Raji (cell line): ENCODE measurements around the gene STXBP1.

Source experiments
- POLR2A ChIP-seq: IDR thresholded peaks from 2 replicates; pipeline ENCODE4 v1.6.1; 2011; ENCODE audit warnings: low read depth, low read length, control low read depth; ENCODE audit not compliant: insufficient read depth

The STXBP1 gene

DNA sequence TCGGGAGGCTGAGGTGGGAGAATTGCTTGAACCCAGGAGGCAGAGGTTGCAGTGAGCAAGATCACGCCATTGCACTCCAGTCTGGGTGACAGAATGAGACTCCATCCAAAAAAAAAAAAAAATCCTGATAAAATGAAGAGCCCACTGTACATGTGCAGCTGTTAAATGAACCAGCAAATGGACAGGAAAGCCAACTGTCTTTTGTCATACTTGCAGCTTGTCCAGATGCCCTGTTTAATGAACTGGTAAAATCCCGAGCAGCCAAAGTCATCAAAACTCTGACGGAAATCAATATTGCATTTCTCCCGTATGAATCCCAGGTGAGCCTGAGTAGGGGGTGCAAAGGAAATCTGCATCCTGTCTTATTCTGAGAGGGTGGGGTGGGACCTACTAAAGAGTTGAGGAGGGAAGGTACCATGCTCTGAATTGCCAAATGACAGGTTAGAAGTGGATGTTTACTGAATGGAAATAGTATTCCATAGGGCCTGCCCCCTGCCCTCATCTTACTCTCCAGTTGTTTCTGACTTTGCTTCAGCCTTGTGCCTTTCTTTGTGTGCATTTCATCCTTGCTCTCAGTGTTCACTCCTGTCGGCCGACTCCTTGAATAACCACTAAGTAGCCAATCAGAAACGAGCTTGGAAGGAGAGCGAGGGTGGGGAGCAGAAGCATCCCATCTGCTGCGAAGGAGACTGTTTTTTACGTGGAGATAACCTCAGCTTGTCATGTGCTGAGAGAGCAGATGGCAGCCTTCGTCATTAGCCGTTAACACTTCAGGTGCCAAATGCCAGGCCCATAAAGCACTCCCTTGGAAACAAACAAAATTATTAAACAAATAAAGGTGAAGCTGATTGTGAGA lies 49.0 kb downstream of the STXBP1 start:
- no peak for TF ChIP-seq POLR2A

- TF ChIP-seq POLR2A, result no peak
These were observed 50.5 kb downstream of the STXBP1 start for GRCh38 chr9:127662617-127663016.

- TF ChIP-seq POLR2A, result no peak
These were observed 52.2 kb downstream of the STXBP1 start for GRCh38 chr9:127664324-127664677.

GRCh38 chr9:127664678-127665507 lies 52.8 kb downstream of the STXBP1 start:
- no peak for TF ChIP-seq POLR2A

- TF ChIP-seq POLR2A, result no peak
These were observed 55.2 kb downstream of the STXBP1 start for GRCh38 chr9:127667127-127667844.

DNA sequence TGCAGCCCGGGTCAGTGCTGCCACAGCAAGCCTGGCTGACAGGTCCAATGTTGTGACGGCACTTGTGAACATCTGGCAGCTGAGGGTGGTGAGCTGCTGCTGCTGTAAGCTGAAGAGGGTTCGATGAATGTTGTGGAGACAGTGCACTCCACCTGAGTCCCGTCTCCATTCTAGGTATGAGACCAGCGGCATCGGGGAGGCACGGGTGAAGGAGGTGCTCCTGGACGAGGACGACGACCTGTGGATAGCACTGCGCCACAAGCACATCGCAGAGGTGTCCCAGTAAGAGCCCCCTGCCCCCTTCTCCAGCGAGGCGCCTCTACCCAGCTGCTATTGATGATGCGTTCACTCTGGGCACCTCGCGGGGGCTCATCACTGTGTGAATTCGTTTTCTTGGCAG lies 55.8 kb downstream of the STXBP1 start:
- TF ChIP-seq POLR2A, result no peak

GRCh38 chr9:127673234-127673633 lies 61.2 kb downstream of the STXBP1 start:
- no peak for TF ChIP-seq POLR2A

GRCh38 chr9:127676638-127677037 lies 64.6 kb downstream of the STXBP1 start:
- TF ChIP-seq POLR2A, result no peak

GRCh38 chr9:127679506-127679905 lies 67.4 kb downstream of the STXBP1 start:
- no peak for TF ChIP-seq POLR2A

GRCh38 chr9:127680226-127680625 lies 68.1 kb downstream of the STXBP1 start:
- no peak for TF ChIP-seq POLR2A

- TF ChIP-seq POLR2A, result no peak
These were observed 68.8 kb downstream of the STXBP1 start for GRCh38 chr9:127680846-127681245.

GRCh38 chr9:127682351-127683136 lies 70.5 kb downstream of the STXBP1 start:
- TF ChIP-seq POLR2A, result no peak

DNA sequence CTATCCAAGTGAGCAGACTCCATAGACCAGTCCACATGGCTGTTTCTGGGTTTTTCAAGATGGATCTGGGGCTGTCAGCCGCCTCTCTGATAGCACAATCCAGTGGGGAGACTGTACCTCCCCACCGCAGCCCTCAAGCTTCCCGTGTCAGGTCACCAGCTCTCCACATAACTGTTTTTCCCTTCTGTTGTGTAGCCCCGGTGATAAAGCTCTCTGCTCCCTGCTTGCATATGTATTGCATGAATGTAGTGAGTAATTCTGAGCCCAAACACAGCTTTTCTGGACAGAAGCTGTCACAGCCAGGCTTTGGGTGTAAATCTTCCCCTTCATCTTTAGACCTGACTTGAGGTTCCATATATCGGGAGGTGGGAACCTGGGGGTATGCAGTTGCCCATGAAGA lies 71.6 kb downstream of the STXBP1 start:
- TF ChIP-seq POLR2A, result no peak

- no peak for TF ChIP-seq POLR2A
These were observed 72.5 kb downstream of the STXBP1 start for GRCh38 chr9:127684576-127684975.
